HG03196 (cell line): ENCODE measurements around the gene DLGAP1.

Experiments
- ATAC-seq: cut with Tn5 transposase; IDR thresholded peaks from one replicate; pipeline ENCODE4 v1.9.1; 2021; ENCODE audit not compliant: unreplicated experiment

Gene DLGAP1

GRCh38 chr18:3874125-3874524 lies 581.0 kb downstream of the DLGAP1 start:
- no peak for ATAC-seq

- no peak for ATAC-seq
These were observed 581.4 kb downstream of the DLGAP1 start for GRCh38 chr18:3873698-3874097.

GRCh38 chr18:3873211-3873610 lies 581.9 kb downstream of the DLGAP1 start:
- ATAC-seq, result no peak

- no peak for ATAC-seq
These were observed 582.5 kb downstream of the DLGAP1 start for GRCh38 chr18:3872641-3873040.

GRCh38 chr18:3871687-3872086 lies 583.4 kb downstream of the DLGAP1 start:
- ATAC-seq, result no peak

GRCh38 chr18:3870914-3871313 lies 584.2 kb downstream of the DLGAP1 start:
- ATAC-seq, result no peak

- no peak for ATAC-seq
These were observed 585.3 kb downstream of the DLGAP1 start for GRCh38 chr18:3869848-3870247.

GRCh38 chr18:3867864-3868311 lies 587.2 kb downstream of the DLGAP1 start:
- no peak for ATAC-seq

GRCh38 chr18:3867236-3867635 lies 587.9 kb downstream of the DLGAP1 start:
- no peak for ATAC-seq

GRCh38 chr18:3864669-3865298 lies 590.3 kb downstream of the DLGAP1 start:
- ATAC-seq, result no peak

- no peak for ATAC-seq
These were observed 591.5 kb downstream of the DLGAP1 start for GRCh38 chr18:3863593-3863992.

GRCh38 chr18:3863006-3863405 lies 592.1 kb downstream of the DLGAP1 start:
- no peak for ATAC-seq

GRCh38 chr18:3861495-3861894 lies 593.6 kb downstream of the DLGAP1 start:
- ATAC-seq, result no peak

GRCh38 chr18:3857544-3857943 lies 597.6 kb downstream of the DLGAP1 start:
- no peak for ATAC-seq

- no peak for ATAC-seq
These were observed 599.1 kb downstream of the DLGAP1 start for GRCh38 chr18:3855966-3856365.

- no peak for ATAC-seq
These were observed 602.8 kb downstream of the DLGAP1 start for GRCh38 chr18:3852321-3852720.

- ATAC-seq, result no peak
These were observed 603.9 kb downstream of the DLGAP1 start for GRCh38 chr18:3851159-3851558.

GRCh38 chr18:3848316-3848715 lies 606.8 kb downstream of the DLGAP1 start:
- ATAC-seq, result no peak

GRCh38 chr18:3845161-3845560 lies 609.9 kb downstream of the DLGAP1 start:
- ATAC-seq, result no peak

GRCh38 chr18:3842844-3843243 lies 612.3 kb downstream of the DLGAP1 start:
- ATAC-seq, result no peak

- ATAC-seq, result no peak
These were observed 614.3 kb downstream of the DLGAP1 start for GRCh38 chr18:3840766-3841165.

- no peak for ATAC-seq
These were observed 615.5 kb downstream of the DLGAP1 start for GRCh38 chr18:3839581-3839981.
